Type B pancreatic cell (in vitro differentiated cells): ENCODE data around the gene OSBPL2. TPM values are rescaled to one million over a fixed set of nuclear protein-coding genes. Genes with fewer than 3 reads are reported as not detected.

Experiments
- DNase-seq: peaks from one replicate; pipeline ENCODE4 v3.0.0; 2021; ENCODE audit warnings: mixed read lengths; ENCODE audit not compliant: unreplicated experiment; ENCODE audit errors: extremely low spot score
- H3K27ac Mint-ChIP-seq: 2 replicates; pipeline ENCODE4 v1.8.0; 2021; ENCODE audit warnings: mild to moderate bottlenecking, mixed read lengths
- H3K27me3 Mint-ChIP-seq: 2 replicates; pipeline ENCODE4 v1.8.0; 2021; ENCODE audit warnings: mixed read lengths
- H3K36me3 Mint-ChIP-seq: 2 replicates; pipeline ENCODE4 v1.8.0; 2021; ENCODE audit warnings: mixed read lengths
- H3K4me1 Mint-ChIP-seq: one replicate; pipeline ENCODE4 v1.8.0; 2021; ENCODE audit warnings: mixed read lengths; ENCODE audit not compliant: unreplicated experiment
- H3K4me3 Mint-ChIP-seq: 2 replicates; pipeline ENCODE4 v1.8.0; 2021; ENCODE audit warnings: mild to moderate bottlenecking, mixed read lengths
- H3K9me3 Mint-ChIP-seq: 2 replicates; pipeline ENCODE4 v1.8.0; 2021; ENCODE audit warnings: mixed read lengths
- long read RNA-seq: library from polyadenylated mRNA; unstranded; transcript quantifications from one replicate; pipeline ENCODE4 v2.0.0, GENCODE V29; 2020
- total RNA-seq: library from RNA; stranded (reverse); gene quantifications from 2 replicates; pipeline ENCODE4 v1.2.1, GENCODE V29; 2021; ENCODE audit warnings: low replicate concordance
- TF ChIP-seq, protein P1 (sequence below): fragments of 200-600 bp; sonication (generic); conservative IDR thresholded peaks from 2 replicates; pipeline ENCODE4 v1.5.0; 2021; ENCODE audit warnings: antibody characterized with exemption, mild to moderate bottlenecking

Gene OSBPL2
- 43.7 and 60.5 TPM in 2 replicates for total RNA-seq
- long read RNA-seq, full-length matches to known transcripts, result 58 of 77 reads
- long read RNA-seq, partial matches to known transcripts, result 9 of 77 reads
- long read RNA-seq, other reads (novel, unspliced or antisense), result 10 of 77 reads

DNA sequence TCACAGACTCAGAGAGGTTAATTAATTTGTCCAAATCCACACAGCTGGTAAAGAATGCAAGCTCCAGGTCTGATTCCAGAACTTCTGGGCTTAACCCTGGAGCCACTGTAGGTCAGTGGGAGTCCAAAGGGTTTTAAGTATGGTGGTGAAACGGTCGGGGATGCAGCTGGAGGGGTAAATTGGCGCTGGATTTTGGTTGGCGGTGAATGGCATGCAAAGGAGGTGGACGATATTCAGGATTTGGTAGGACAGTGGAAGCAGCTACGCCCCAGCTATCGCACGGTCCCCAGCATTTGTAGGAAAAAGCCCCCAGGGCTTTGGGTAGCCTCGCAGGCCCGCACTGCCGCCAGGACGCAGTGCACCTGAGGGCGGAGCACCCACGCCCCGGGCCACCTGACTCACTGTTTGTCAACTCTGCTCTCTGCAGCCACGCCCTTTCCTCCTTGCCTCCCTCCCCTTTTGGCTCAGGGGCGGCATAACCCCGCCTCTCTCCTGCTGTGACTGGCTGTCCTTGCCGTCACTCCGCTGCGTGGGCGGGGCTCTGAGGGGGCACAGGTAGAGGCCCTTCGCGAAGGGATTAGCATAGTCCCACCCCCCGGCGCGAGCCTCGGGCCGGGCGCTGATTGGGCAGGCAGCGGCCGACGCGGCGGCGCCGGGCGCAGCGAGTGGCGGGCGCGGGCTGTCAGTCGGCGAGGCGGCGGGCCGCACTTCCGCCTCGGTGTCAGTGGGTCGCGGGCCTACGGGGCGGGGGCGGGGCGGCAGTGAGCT, at the start of gene OSBPL2:
OSBPL2 (plus strand) TSS at position 721 of the 768 bp plus-strand sequence. CDS start 17,664 bp downstream, outside the sequence.
- Mint-ChIP-seq H3K27ac (peak within 1 kb of the TSS; percentile 91), H3K27me3 (no peaks in the 10 kb centered on the region), H3K9me3 (no peaks in the 10 kb centered on the region), H3K4me3 (peak within 1 kb of the TSS; percentile 90), H3K36me3 (no peaks in the 10 kb centered on the region), H3K4me1 (peaks cover 18% of the 10 kb centered on the region)
- TF ChIP-seq, protein P1, sequence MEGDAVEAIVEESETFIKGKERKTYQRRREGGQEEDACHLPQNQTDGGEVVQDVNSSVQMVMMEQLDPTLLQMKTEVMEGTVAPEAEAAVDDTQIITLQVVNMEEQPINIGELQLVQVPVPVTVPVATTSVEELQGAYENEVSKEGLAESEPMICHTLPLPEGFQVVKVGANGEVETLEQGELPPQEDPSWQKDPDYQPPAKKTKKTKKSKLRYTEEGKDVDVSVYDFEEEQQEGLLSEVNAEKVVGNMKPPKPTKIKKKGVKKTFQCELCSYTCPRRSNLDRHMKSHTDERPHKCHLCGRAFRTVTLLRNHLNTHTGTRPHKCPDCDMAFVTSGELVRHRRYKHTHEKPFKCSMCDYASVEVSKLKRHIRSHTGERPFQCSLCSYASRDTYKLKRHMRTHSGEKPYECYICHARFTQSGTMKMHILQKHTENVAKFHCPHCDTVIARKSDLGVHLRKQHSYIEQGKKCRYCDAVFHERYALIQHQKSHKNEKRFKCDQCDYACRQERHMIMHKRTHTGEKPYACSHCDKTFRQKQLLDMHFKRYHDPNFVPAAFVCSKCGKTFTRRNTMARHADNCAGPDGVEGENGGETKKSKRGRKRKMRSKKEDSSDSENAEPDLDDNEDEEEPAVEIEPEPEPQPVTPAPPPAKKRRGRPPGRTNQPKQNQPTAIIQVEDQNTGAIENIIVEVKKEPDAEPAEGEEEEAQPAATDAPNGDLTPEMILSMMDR, result no peak
- peak; percentile 100 for DNase-seq

DNA sequence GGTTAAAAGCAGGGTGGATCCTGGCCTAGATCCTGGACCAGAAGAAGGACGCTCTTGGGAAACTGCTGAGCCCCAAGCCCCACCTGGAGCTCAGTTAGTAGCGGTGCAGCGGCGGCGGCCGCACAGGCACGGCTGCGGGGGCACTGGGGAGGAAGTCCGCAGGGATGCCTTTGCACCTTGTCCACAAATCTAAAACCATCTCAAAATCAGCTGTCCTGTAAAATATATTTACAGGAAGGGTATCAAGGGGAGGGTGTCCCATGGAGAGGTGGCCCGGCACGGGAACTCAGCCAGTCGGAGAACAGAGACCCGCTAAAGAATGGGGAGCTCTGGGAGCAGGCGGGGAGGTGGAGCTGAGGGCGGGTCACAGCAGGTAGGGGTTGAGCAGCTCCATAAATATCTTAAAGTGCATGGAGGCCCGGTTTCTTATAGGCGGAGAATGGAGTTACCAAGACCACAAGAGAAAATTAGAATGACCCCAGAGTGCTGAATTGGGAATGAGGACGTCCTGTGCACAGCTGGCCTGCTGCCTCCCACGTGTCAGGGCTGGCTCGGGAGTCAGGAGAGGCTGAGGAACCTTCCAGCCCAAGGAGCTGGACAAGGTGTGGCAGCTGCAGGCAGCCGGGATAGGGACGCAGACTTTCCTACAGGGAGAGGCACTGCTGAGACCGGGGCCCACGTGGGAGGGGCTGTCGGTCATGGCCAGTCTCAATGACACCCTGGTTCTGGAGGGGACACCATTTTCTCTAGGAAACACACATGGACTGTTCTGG, 47.5 kb upstream of the OSBPL2 start:
- Mint-ChIP-seq H3K4me3 (no peak overlapping the region), H3K36me3 (peaks cover 9% of the 10 kb centered on the region), H3K27ac (no peak overlapping the region), H3K27me3 (no peaks in the 10 kb centered on the region), H3K9me3 (no peaks in the 10 kb centered on the region), H3K4me1 (peaks cover 10% of the 10 kb centered on the region)
- DNase-seq, result no peak
- TF ChIP-seq, protein P1, result no peak

DNA sequence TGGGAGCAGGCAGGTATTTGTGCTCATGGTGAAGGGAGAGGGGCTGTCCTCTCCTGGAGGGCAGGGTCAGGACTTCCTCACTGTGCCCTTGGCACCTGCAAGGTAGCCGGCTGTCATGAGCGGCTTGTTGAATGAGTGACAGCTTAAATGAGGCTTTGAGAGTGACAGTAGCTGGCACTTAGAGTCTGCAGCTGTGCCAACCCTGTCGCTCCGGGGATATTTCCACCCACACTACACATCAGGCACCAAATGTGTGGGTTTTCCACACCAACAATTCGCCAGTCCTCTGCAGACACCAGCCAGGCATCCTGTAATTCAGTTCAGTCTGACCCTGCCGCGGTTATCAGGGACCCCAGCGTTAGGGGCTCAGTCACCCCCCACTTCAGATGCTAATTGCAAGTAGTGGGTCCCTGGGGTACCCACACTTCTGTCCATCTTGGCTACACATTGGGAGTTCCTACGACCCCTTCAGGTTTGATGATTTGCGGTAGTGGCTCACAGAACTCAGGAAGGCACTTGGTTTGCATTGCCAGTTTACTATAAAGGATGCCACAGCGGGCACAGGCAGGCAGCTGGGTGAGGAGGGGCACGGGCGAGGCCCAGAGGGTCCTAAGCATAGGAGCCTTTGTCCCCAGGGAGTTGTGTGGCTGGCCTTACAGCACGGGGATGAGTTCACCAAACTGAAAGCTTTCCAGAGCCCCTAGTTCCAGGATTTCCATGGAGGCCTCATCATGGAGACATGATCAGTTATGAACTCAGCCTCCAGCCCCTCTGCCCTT, 46.4 kb upstream of the OSBPL2 start:
- no peaks in the 10 kb centered on the region for H3K27me3 Mint-ChIP-seq
- H3K27ac Mint-ChIP-seq, result no peak overlapping the region
- H3K36me3 Mint-ChIP-seq, result peaks cover 9% of the 10 kb centered on the region
- peaks cover 6% of the 10 kb centered on the region for H3K4me1 Mint-ChIP-seq
- DNase-seq, result no peak
- no peak overlapping the region for H3K4me3 Mint-ChIP-seq
- TF ChIP-seq, protein P1, result no peak
- H3K9me3 Mint-ChIP-seq, result no peaks in the 10 kb centered on the region

DNA sequence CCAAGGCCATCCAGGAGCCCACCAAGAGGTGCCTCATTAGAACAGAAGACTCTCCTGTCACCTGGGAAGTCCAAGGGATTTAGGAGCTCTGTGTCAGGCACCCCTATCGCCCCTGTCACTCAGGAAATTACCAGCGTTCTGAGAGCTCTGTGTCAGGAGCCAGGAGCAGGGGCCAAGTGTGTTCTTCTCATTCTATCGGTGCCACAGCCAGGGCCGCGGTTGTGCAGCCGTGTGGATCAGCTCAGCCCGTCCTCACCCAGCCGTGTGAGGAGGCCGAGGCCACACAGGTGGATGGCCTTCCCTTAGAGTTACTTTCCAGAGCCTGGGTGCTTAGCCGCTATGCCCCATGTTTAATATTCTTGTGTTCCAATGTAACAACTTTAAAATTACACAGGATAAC, 45.7 kb upstream of the OSBPL2 start:
- DNase-seq, result no peak
- Mint-ChIP-seq H3K4me3 (no peak overlapping the region), H3K27ac (no peak overlapping the region), H3K9me3 (no peaks in the 10 kb centered on the region), H3K27me3 (no peaks in the 10 kb centered on the region), H3K36me3 (peaks cover 9% of the 10 kb centered on the region), H3K4me1 (no peaks in the 10 kb centered on the region)
- TF ChIP-seq, protein P1, result no peak
